Heart right ventricle (tissue), 16 donors: Measurements from ENCODE around the gene OR13F1. TPM values are rescaled to one million over a fixed set of nuclear protein-coding genes. Genes with fewer than 3 reads are reported as not detected.

Experiments
- ATAC-seq, 8 donors: fragments of 200-7000 bp; cut with Tn5 transposase; one replicate each; pipeline ENCODE4 v1.9.1; 2020; ENCODE audit warnings: mild to moderate bottlenecking in 8 of 8, moderate library complexity in 8 of 8, moderate number of reproducible peaks in 1 of 8
- DNase-seq, 2 donors: peaks; one replicate each; pipeline ENCODE4 v3.0.0-alpha.2; 2020
- H3K27ac ChIP-seq, 10 donors: fragments of 200-600 bp; sonication (generic) in 2 of 10; one replicate each; pipeline versions ENCODE4 v1.5.0 to v1.8.0; 2020 to 2022; ENCODE audit warnings: mild to moderate bottlenecking in 3 of 10
- H3K27me3 ChIP-seq, 7 donors: fragments of 200-600 bp; one replicate each; pipeline ENCODE4 v1.8.0; 2021 to 2022; ENCODE audit warnings: mild to moderate bottlenecking in 2 of 7
- H3K36me3 ChIP-seq, 9 donors: fragments of 200-600 bp; sonication (generic) in 1 of 9; one replicate each; pipeline versions ENCODE4 v1.5.0 to v1.8.0; 2020 to 2022; ENCODE audit warnings: mild to moderate bottlenecking in 2 of 9
- H3K4me1 ChIP-seq, 9 donors: fragments of 200-600 bp; sonication (generic) in 1 of 9; one replicate each; pipeline versions ENCODE4 v1.5.0 to v1.8.0; 2020 to 2022; ENCODE audit warnings: mild to moderate bottlenecking in 4 of 9
- H3K4me3 ChIP-seq, 10 donors: fragments of 200-600 bp; sonication (generic) in 2 of 10; one replicate each; pipeline versions ENCODE4 v1.5.0 to v1.8.0; 2020 to 2022; ENCODE audit warnings: mild to moderate bottlenecking in 7 of 10, moderate library complexity in 2 of 10
- H3K9me3 ChIP-seq, 11 donors: fragments of 200-600 bp in 10 of 11; sonication (generic) in 2 of 11; one replicate each; pipeline versions ENCODE4 v1.5.0 to v1.8.0; 2013 to 2022; ENCODE audit warnings: mild to moderate bottlenecking in 2 of 11, control low read depth in 1 of 11, moderate library complexity in 1 of 11
- WGBS, 2 donors: extraction: QIAGEN DNeasy Blood & Tissue Kit; methylation state at CpG; one replicate each; pipeline ENCODE4 v1.1.7; 2013; ENCODE audit warnings: inconsistent platforms in 1 of 2; 5-methylcytosine and 5-hydroxymethylcytosine counted together
- intact Hi-C, 10 donors: fragments of 100-400 bp; cut with DNase I; formaldehyde crosslinking; loops; one replicate each; pipeline versions ENCODE4 v1.11.1 to v1.14.2; 2022
- polyA plus RNA-seq, 2 donors: library from polyadenylated mRNA; stranded (reverse); fragments of 200-250 nt; gene quantifications; one replicate each; pipeline ENCODE4 v1.2.3, GENCODE V29; 2013
- total RNA-seq, 10 donors: library from RNA; stranded (reverse); fragmentation: NEBNext Ultra II Directional in 3 of 10; extraction: Animal tissue kit (Norgen Biotek cat#: 25700) in 3 of 10; gene quantifications; one replicate each; pipeline versions ENCODE4 v1.2.1 to v1.2.4, GENCODE V29; 2021 to 2023
- TF ChIP-seq, protein P1 (sequence below), 9 donors: fragments of 200-600 bp; sonication (generic) in 2 of 9; IDR thresholded peaks; one replicate each; pipeline versions ENCODE4 v1.5.0 to v1.8.0; 2021 to 2022; ENCODE audit warnings: antibody characterized with exemption in 9 of 9, mild to moderate bottlenecking in 5 of 9, moderate library complexity in 1 of 9
- donor health status: Arrhythmogenic right ventricular cardiomyopathy.
- donor health status: ischemic (EF 13 %, LVEDD 7.1; RV severe dilation, severe dysfunction).
- donor health status: healthy with polysubstance abuse.
- donor health status: DM: no; HTN: yes; CAD: no.
- donor health status: DM: no; HTN: no; CAD: no.
- donor health status: ischemic (EF 25% LVEDD 6.9; RV normal size, moderate dysfunction).
- donor health status: ischemic (EF 25% LVEDD 5.7; RV mildly dilated, moderate dysfunction).
- donor health status: healthy.
- donor health status: DM: yes; HTN: yes; CAD: no.
- donor health status: Ischemic cardiomyopathy.
- donor health status: ischemic (EF 35%, LVEDD 5.7; RV mildly dilated, moderate dysfunction).
- donor health status: nonischemic (EF 11% LVEDD 7.7; RV severe dilation, severe dysfunction).
- donor health status: DM: yes; HTN: yes; CAD: no.
- donor health status: PGD.
- donor health status: ischemic (EF 29% LVEDD 5.4; RV normal size, mild dysfunction).
- donor health status: nonischemic (EF 23%, LVEDD 6.1; RV moderate dilation, normal function).

Gene OR13F1
- total and polyA plus RNA-seq, 12 donors = not detected

DNA sequence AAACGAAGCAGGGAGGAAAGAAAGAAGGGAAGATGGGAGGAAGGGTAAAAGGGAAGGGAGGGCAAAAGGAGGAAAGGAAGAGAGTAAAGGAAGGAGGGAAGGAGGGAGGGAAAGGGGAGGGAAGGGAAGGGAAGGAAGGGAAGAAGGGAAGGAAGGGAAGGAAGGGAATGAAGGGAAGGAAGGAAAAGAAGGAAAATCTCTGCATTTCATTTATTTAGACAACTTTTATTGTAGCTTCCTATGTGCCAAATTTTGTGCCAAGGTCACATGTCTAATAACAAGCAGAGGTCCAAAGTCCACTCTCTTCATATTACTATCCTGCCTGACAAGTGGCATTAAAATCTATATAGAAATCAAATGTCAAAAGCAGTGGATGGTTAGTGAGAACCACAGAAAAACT lies 35.2 kb downstream of the OR13F1 start:
- Histone ChIP-seq H3K4me1 (no peaks in the 10 kb centered on the region), H3K4me3 (no peak overlapping the region), H3K27ac (no peak overlapping the region), H3K36me3 (no peaks in the 10 kb centered on the region), H3K9me3 (no peaks in the 10 kb centered on the region), H3K27me3 (no peaks in the 10 kb centered on the region)
- no peak for ATAC-seq
- no peak for DNase-seq
- intact Hi-C loops = no loop called here
- WGBS, 2 donors = 43 to 48% methylated on average over 1 of the region's 1 CpG
- TF ChIP-seq, protein P1, sequence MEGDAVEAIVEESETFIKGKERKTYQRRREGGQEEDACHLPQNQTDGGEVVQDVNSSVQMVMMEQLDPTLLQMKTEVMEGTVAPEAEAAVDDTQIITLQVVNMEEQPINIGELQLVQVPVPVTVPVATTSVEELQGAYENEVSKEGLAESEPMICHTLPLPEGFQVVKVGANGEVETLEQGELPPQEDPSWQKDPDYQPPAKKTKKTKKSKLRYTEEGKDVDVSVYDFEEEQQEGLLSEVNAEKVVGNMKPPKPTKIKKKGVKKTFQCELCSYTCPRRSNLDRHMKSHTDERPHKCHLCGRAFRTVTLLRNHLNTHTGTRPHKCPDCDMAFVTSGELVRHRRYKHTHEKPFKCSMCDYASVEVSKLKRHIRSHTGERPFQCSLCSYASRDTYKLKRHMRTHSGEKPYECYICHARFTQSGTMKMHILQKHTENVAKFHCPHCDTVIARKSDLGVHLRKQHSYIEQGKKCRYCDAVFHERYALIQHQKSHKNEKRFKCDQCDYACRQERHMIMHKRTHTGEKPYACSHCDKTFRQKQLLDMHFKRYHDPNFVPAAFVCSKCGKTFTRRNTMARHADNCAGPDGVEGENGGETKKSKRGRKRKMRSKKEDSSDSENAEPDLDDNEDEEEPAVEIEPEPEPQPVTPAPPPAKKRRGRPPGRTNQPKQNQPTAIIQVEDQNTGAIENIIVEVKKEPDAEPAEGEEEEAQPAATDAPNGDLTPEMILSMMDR (IDR thresholded peaks at IDR 0.05) = no peak

DNA sequence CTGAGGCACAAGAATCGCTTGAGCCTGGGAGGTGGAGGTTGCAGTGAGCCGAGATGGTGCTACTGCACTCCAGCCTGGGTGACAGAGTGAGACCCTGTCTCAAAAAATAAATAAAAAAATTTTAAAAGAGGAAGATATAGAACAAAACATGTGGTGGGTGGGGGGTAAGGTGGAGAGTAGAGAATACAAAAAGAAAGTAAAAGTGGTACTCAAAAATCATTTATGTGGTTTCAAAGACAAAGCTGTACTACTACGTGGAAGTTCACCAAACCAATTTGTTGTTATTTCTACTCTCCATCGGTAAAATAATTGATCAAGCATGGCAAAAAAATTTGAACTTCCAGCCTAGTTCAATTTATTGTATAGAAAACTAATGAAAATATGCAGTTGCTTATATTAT lies 40.6 kb downstream of the OR13F1 start:
- Histone ChIP-seq H3K27me3 (no peaks in the 10 kb centered on the region), H3K27ac (no peak overlapping the region), H3K4me3 (no peak overlapping the region), H3K36me3 (no peaks in the 10 kb centered on the region), H3K9me3 (no peaks in the 10 kb centered on the region), H3K4me1 (no peaks in the 10 kb centered on the region)
- WGBS, 2 donors = 87 to 94% methylated on average over 4 of the region's 4 CpGs
- ATAC-seq (no peak), DNase-seq (no peak)
- intact Hi-C loops = no loop called here
- TF ChIP-seq, protein P1 (IDR thresholded peaks at IDR 0.05) = no peak

GRCh38 chr9:104553261-104553660 lies 49.2 kb downstream of the OR13F1 start:
- Histone ChIP-seq H3K4me3 (no peak overlapping the region), H3K27ac (no peak overlapping the region), H3K9me3 (peaks cover 0 to 17% (median 0%) of the 10 kb centered on the region in 11 donors), H3K27me3 (no peaks in the 10 kb centered on the region), H3K4me1 (no peaks in the 10 kb centered on the region), H3K36me3 (no peaks in the 10 kb centered on the region)
- TF ChIP-seq, protein P1 (IDR thresholded peaks at IDR 0.05) = no peak
- intact Hi-C loops = no loop called here
- no peak for ATAC-seq
- 26 to 41% methylated on average over 1 of the region's 1 CpG for WGBS, 2 donors
- DNase-seq = no peak

Other genes with a start within 250 kb of the OR13F1 start
- not detected for gene OR13C4, start 22.9 kb downstream of the OR13F1 start, total RNA-seq
- gene OR13C4, start 22.9 kb downstream of the OR13F1 start, polyA plus RNA-seq = not detected
- gene OR13C3, start 32.6 kb downstream of the OR13F1 start, total RNA-seq = not detected
- not detected for gene OR13C3, start 32.6 kb downstream of the OR13F1 start, polyA plus RNA-seq
- gene OR13C8, start 64.9 kb downstream of the OR13F1 start, total RNA-seq = not detected
- gene OR13C8, start 64.9 kb downstream of the OR13F1 start, polyA plus RNA-seq = not detected
- not detected for gene OR13C5, start 95.2 kb downstream of the OR13F1 start, total RNA-seq
- gene OR13C5, start 95.2 kb downstream of the OR13F1 start, polyA plus RNA-seq = not detected
- not detected for gene OR13C2, start 101.4 kb downstream of the OR13F1 start, total RNA-seq
- gene OR13C2, start 101.4 kb downstream of the OR13F1 start, polyA plus RNA-seq = not detected
- not detected for gene OR13C9, start 113.9 kb downstream of the OR13F1 start, total RNA-seq
- not detected for gene OR13C9, start 113.9 kb downstream of the OR13F1 start, polyA plus RNA-seq
- gene OR13D1, start 190.3 kb downstream of the OR13F1 start, total RNA-seq = not detected
- not detected for gene OR13D1, start 190.3 kb downstream of the OR13F1 start, polyA plus RNA-seq
- 10 to 100 TPM; 19.9 to 34.9 (median 24.3) TPM for gene NIPSNAP3A, start 243.4 kb downstream of the OR13F1 start, total RNA-seq
- 10 to 100 TPM; 10.2 to 28.6 TPM for gene NIPSNAP3A, start 243.4 kb downstream of the OR13F1 start, polyA plus RNA-seq